Measurements from ENCODE around the gene KSR1.
A peak's percentile ranks its signal among the peaks of the same experiment; 100 is the strongest.
"Not testable (repeated sequence)": the region's sequence is repeated elsewhere in the genome, so short reads cannot be mapped to it uniquely, and the experiment has no call there.

The KSR1 gene

GRCh38 chr17:27455236-27455913, 873 bp upstream of the KSR1 start:
- no peak for DNase-seq

- DNase-seq, result no peak
These were observed 572 bp downstream of the KSR1 start for GRCh38 chr17:27456681-27457359.

- no peak for DNase-seq
These were observed 1.1 kb downstream of the KSR1 start for GRCh38 chr17:27457360-27457715.

- peak; percentile 75 for DNase-seq
These were observed 1.7 kb downstream of the KSR1 start for GRCh38 chr17:27457731-27458523.

GRCh38 chr17:27458524-27458908, 2.3 kb downstream of the KSR1 start:
- DNase-seq, result no peak

- no peak for DNase-seq
These were observed 3.2 kb downstream of the KSR1 start for GRCh38 chr17:27459433-27459832.

- no peak for DNase-seq
These were observed 4.0 kb downstream of the KSR1 start for GRCh38 chr17:27460196-27460725.

GRCh38 chr17:27461192-27461859, 5.1 kb downstream of the KSR1 start:
- DNase-seq, result no peak

- DNase-seq, result no peak
These were observed 5.9 kb downstream of the KSR1 start for GRCh38 chr17:27462149-27462548.

- no peak for DNase-seq
These were observed 6.5 kb downstream of the KSR1 start for GRCh38 chr17:27462714-27463113.

- no peak for DNase-seq
These were observed 7.0 kb downstream of the KSR1 start for GRCh38 chr17:27463235-27463677.

- DNase-seq, result not testable (repeated sequence)
These were observed 7.8 kb downstream of the KSR1 start for GRCh38 chr17:27464019-27464418.

GRCh38 chr17:27464431-27464830, 8.2 kb downstream of the KSR1 start:
- DNase-seq, result no peak

- DNase-seq, result not testable (repeated sequence)
These were observed 9.6 kb downstream of the KSR1 start for GRCh38 chr17:27465875-27466274.

GRCh38 chr17:27466376-27466742, 10.1 kb downstream of the KSR1 start:
- no peak for DNase-seq

GRCh38 chr17:27466743-27467375, 10.6 kb downstream of the KSR1 start:
- DNase-seq, result no peak

GRCh38 chr17:27469256-27469655, 13.0 kb downstream of the KSR1 start:
- no peak for DNase-seq

GRCh38 chr17:27471321-27472269, 15.3 kb downstream of the KSR1 start:
- no peak for DNase-seq

GRCh38 chr17:27473190-27473747, 17.0 kb downstream of the KSR1 start:
- no peak for DNase-seq

GRCh38 chr17:27473748-27474609, 17.7 kb downstream of the KSR1 start:
- no peak for DNase-seq
